Measurements from ENCODE around the gene DRG2.

DNA sequence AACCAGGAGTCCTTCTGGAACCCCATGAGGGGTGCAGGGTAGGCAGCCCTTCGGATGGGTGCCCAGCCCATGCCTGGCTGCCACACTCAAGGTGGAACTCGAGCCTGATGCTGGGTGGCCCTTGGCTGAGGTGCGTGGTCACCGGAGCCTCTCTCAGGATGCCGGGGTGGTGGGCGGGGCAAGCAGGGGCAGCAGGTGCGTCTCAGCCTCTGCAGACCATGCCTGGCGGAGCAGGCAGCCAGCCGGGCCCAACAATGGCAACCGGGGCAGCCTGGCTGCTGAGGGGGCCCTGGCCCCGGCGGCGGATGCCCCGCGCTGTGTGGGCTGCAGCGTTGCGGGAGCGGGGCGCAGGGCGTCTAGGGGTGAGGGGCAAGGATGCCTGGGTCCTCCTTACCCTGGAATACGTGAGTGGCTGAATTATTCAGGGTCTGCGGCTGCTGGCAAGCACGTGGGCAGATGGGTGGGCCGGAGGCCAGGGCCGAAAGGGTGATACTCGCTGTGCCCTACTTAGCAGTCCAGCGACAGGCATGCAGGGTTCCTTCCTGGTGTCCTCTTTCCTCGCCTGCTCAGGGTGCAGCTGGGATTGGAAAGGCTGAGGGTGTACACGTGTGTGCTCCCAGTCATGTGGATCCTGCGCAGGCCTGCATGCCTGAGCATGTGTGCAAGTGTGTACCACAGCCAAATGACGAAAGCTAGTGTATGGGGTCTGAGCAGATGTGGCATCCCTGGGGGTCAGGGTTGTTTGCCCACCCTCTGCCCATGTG, 35.4 kb downstream of the DRG2 start:
- TF ChIP-seq POLR2A (IDR thresholded peaks at IDR 0.05; ENCODE audit: low read depth, low read length) (no peak), POLR2AphosphoS5 (IDR thresholded peaks at IDR 0.05; ENCODE audit: low read depth, low read length) (no peak), TAF1 (IDR thresholded peaks at IDR 0.05; ENCODE audit: low read depth, low read length) (no peak), POU2F2 (IDR thresholded peaks at IDR 0.05; ENCODE audit: low read depth, low read length) (no peak), SPI1 (IDR thresholded peaks at IDR 0.05; ENCODE audit: low read depth, low read length) (no peak)

Measured in GM12891 (cell line).